KBM-7 (cell line): Measurements from ENCODE around the gene PSMC3.

Experiments
- DNase-seq: peaks from one replicate; pipeline ENCODE4 v3.0.0-alpha.2; 2015
- in situ Hi-C: fragments of 300-500 bp; cut with MboI; formaldehyde crosslinking; loops from 2 replicates; pipeline ENCODE4 v1.14.3; 2020; ENCODE audit warnings: low sequenced_read_pairs, low pct_unique_long_range_greater_than_20kb, mixed read lengths

PSMC3 gene

GRCh38 chr11:47400768-47401279 lies 25.4 kb downstream of the PSMC3 start:
- in situ Hi-C loops = loop anchor here (25.0 kb wide), 1 partner anchor 139 kb away; the partner anchor contains the start of genes MADD and NR1H3
- DNase-seq = no peak

GRCh38 chr11:47399860-47400767 lies 26.1 kb downstream of the PSMC3 start:
- DNase-seq = peak; percentile 84

GRCh38 chr11:47398551-47398950 lies 27.7 kb downstream of the PSMC3 start:
- in situ Hi-C loops = loop anchor here (10.0 kb wide), 1 partner anchor 64 kb away; no protein-coding TSS in a partner anchor
- no peak for DNase-seq

More at GRCh38 chr11:47399860-47400767, 26.1 kb downstream of the PSMC3 start:
- in situ Hi-C loops = loop anchor here (10.0 to 25.0 kb wide), 2 partner anchors 65 to 138 kb away; partner anchors contain the start of genes MADD and NR1H3

- no peak for DNase-seq
- in situ Hi-C loops = loop anchor here (10.0 kb wide), 1 partner anchor 63 kb away; no protein-coding TSS in a partner anchor
These were observed 28.2 kb downstream of the PSMC3 start for GRCh38 chr11:47398011-47398410.

- DNase-seq = no peak
- in situ Hi-C loops = loop anchor here (10.0 kb wide), 1 partner anchor 61 kb away; no protein-coding TSS in a partner anchor
These were observed 30.3 kb downstream of the PSMC3 start for GRCh38 chr11:47396049-47396320.

GRCh38 chr11:47395223-47396048 lies 30.8 kb downstream of the PSMC3 start:
- peak; percentile 41 for DNase-seq
- in situ Hi-C loops = loop anchor here (10.0 kb wide), 1 partner anchor 61 kb away; no protein-coding TSS in a partner anchor

- peak; percentile 91 for DNase-seq
- in situ Hi-C loops = loop anchor here (10.0 kb wide), 1 partner anchor 60 kb away; no protein-coding TSS in a partner anchor
These were observed 31.7 kb downstream of the PSMC3 start for GRCh38 chr11:47394322-47395222.

GRCh38 chr11:47394050-47394321 lies 32.3 kb downstream of the PSMC3 start:
- in situ Hi-C loops = loop anchor here (10.0 kb wide), 1 partner anchor 59 kb away; no protein-coding TSS in a partner anchor

GRCh38 chr11:47393163-47394049 lies 32.8 kb downstream of the PSMC3 start:
- in situ Hi-C loops = loop anchor here (10.0 kb wide), 1 partner anchor 59 kb away; no protein-coding TSS in a partner anchor

More at GRCh38 chr11:47394050-47394321, 32.3 kb downstream of the PSMC3 start:
- no peak for DNase-seq

GRCh38 chr11:47392546-47393162 lies 33.6 kb downstream of the PSMC3 start:
- in situ Hi-C loops = loop anchor here (10.0 kb wide), 1 partner anchor 58 kb away; no protein-coding TSS in a partner anchor
- no peak for DNase-seq

More at GRCh38 chr11:47393163-47394049, 32.8 kb downstream of the PSMC3 start:
- peak; percentile 52 for DNase-seq

GRCh38 chr11:47391711-47392432 lies 34.4 kb downstream of the PSMC3 start:
- DNase-seq = no peak
- in situ Hi-C loops = loop anchor here (10.0 kb wide), 1 partner anchor 57 kb away; no protein-coding TSS in a partner anchor

GRCh38 chr11:47391077-47391583 lies 35.1 kb downstream of the PSMC3 start:
- in situ Hi-C loops = loop anchor here (10.0 kb wide), 1 partner anchor 56 kb away; no protein-coding TSS in a partner anchor
- peak; percentile 29 for DNase-seq

GRCh38 chr11:47390422-47390760 lies 35.8 kb downstream of the PSMC3 start:
- no peak for DNase-seq
- in situ Hi-C loops = loop anchor here (10.0 kb wide), 1 partner anchor 56 kb away; no protein-coding TSS in a partner anchor

- no peak for DNase-seq
- in situ Hi-C loops = loop anchor here (10.0 kb wide), 1 partner anchor 55 kb away; no protein-coding TSS in a partner anchor
These were observed 36.4 kb downstream of the PSMC3 start for GRCh38 chr11:47389577-47390421.
